ENCODE measurements around the gene HBG2.

HBG2 gene

DNA sequence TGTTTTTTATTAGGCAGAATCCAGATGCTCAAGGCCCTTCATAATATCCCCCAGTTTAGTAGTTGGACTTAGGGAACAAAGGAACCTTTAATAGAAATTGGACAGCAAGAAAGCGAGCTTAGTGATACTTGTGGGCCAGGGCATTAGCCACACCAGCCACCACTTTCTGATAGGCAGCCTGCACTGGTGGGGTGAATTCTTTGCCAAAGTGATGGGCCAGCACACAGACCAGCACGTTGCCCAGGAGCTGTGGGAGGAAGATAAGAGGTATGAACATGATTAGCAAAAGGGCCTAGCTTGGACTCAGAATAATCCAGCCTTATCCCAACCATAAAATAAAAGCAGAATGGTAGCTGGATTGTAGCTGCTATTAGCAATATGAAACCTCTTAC, 29.1 kb downstream of the HBG2 start:
- Histone ChIP-seq H3K27ac (replicated peaks) (no peak overlapping the region), H3K27me3 (ENCODE audit: insufficient read depth, poor library complexity, severe bottlenecking) (peaks cover 3% of the 10 kb centered on the region), H3K4me3 (replicated peaks; ENCODE audit: insufficient read depth, low read length) (no peak overlapping the region)
- no peak for DNase-seq (ENCODE audit: low read depth in 1 of 2, low spot score in 1 of 2)
- TF ChIP-seq, protein P1, sequence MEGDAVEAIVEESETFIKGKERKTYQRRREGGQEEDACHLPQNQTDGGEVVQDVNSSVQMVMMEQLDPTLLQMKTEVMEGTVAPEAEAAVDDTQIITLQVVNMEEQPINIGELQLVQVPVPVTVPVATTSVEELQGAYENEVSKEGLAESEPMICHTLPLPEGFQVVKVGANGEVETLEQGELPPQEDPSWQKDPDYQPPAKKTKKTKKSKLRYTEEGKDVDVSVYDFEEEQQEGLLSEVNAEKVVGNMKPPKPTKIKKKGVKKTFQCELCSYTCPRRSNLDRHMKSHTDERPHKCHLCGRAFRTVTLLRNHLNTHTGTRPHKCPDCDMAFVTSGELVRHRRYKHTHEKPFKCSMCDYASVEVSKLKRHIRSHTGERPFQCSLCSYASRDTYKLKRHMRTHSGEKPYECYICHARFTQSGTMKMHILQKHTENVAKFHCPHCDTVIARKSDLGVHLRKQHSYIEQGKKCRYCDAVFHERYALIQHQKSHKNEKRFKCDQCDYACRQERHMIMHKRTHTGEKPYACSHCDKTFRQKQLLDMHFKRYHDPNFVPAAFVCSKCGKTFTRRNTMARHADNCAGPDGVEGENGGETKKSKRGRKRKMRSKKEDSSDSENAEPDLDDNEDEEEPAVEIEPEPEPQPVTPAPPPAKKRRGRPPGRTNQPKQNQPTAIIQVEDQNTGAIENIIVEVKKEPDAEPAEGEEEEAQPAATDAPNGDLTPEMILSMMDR (IDR thresholded peaks at IDR 0.05; ENCODE audit: insufficient read depth, low read length): no peak
- TF ChIP-seq, protein P2, sequence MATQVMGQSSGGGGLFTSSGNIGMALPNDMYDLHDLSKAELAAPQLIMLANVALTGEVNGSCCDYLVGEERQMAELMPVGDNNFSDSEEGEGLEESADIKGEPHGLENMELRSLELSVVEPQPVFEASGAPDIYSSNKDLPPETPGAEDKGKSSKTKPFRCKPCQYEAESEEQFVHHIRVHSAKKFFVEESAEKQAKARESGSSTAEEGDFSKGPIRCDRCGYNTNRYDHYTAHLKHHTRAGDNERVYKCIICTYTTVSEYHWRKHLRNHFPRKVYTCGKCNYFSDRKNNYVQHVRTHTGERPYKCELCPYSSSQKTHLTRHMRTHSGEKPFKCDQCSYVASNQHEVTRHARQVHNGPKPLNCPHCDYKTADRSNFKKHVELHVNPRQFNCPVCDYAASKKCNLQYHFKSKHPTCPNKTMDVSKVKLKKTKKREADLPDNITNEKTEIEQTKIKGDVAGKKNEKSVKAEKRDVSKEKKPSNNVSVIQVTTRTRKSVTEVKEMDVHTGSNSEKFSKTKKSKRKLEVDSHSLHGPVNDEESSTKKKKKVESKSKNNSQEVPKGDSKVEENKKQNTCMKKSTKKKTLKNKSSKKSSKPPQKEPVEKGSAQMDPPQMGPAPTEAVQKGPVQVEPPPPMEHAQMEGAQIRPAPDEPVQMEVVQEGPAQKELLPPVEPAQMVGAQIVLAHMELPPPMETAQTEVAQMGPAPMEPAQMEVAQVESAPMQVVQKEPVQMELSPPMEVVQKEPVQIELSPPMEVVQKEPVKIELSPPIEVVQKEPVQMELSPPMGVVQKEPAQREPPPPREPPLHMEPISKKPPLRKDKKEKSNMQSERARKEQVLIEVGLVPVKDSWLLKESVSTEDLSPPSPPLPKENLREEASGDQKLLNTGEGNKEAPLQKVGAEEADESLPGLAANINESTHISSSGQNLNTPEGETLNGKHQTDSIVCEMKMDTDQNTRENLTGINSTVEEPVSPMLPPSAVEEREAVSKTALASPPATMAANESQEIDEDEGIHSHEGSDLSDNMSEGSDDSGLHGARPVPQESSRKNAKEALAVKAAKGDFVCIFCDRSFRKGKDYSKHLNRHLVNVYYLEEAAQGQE (IDR thresholded peaks at IDR 0.05; ENCODE audit: insufficient replicate concordance, low read depth): no peak
- TF ChIP-seq POLR2AphosphoS5 (IDR thresholded peaks at IDR 0.05; ENCODE audit: low read depth) (no peak), SPI1 (IDR thresholded peaks at IDR 0.05; ENCODE audit: borderline replicate concordance, low read depth) (no peak), GABPA (IDR thresholded peaks at IDR 0.05; ENCODE audit: low read depth) (no peak)

DNA sequence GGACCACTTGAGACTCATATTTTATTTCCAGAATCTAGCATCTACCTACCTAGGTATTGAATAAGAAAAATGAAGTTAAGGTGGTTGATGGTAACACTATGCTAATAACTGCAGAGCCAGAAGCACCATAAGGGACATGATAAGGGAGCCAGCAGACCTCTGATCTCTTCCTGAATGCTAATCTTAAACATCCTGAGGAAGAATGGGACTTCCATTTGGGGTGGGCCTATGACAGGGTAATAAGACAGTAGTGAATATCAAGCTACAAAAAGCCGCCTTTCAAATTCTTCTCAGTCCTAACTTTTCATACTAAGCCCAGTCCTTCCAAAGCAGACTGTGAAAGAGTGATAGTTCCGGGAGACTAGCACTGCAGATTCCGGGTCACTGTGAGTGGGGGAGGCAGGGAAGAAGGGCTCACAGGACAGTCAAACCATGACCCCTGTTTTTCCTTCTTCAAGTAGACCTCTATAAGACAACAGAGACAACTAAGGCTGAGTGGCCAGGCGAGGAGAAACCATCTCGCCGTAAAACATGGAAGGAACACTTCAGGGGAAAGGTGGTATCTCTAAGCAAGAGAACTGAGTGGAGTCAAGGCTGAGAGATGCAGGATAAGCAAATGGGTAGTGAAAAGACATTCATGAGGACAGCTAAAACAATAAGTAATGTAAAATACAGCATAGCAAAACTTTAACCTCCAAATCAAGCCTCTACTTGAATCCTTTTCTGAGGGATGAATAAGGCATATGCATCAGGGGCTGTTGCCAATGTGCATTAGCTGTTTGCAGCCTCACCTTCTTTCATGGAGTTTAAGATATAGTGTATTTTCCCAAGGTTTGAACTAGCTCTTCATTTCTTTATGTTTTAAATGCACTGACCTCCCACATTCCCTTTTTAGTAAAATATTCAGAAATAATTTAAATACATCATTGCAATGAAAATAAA, 29.8 kb downstream of the HBG2 start:
- no peak for TF ChIP-seq GABPA (IDR thresholded peaks at IDR 0.05; ENCODE audit: low read depth)
- TF ChIP-seq, protein P2 (IDR thresholded peaks at IDR 0.05; ENCODE audit: insufficient replicate concordance, low read depth): no peak
- TF ChIP-seq SPI1 (IDR thresholded peaks at IDR 0.05; ENCODE audit: borderline replicate concordance, low read depth): no peak
- no peak for TF ChIP-seq POLR2AphosphoS5 (IDR thresholded peaks at IDR 0.05; ENCODE audit: low read depth)
- TF ChIP-seq, protein P1 (IDR thresholded peaks at IDR 0.05; ENCODE audit: insufficient read depth, low read length): no peak
- Histone ChIP-seq H3K27ac (replicated peaks) (no peak overlapping the region), H3K4me3 (replicated peaks; ENCODE audit: insufficient read depth, low read length) (no peak overlapping the region), H3K27me3 (ENCODE audit: insufficient read depth, poor library complexity, severe bottlenecking) (peaks cover 3% of the 10 kb centered on the region)
- no peak for DNase-seq (ENCODE audit: low read depth in 1 of 2, low spot score in 1 of 2)

DNA sequence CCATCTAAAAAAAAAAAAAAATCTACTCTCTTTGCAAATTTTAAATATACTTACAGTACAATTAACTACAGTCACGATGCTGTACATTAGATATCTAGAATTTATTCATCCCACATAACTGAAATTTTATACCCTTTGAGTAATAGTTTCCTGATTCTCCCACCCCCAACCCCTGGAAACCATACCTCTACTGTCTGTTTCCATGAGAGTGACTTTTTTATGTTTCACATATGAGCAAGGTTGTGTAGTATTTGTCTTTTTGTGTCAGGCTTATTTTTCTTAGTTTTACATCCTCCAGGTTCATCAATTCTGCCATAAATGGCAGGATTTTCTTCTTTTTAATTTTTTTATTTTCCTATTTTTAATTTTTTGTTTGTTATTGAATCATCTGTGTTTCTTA, 30.9 kb downstream of the HBG2 start:
- Histone ChIP-seq H3K27ac (replicated peaks) (no peak overlapping the region), H3K27me3 (ENCODE audit: insufficient read depth, poor library complexity, severe bottlenecking) (peaks cover 3% of the 10 kb centered on the region), H3K4me3 (replicated peaks; ENCODE audit: insufficient read depth, low read length) (no peak overlapping the region)
- no peak for DNase-seq (ENCODE audit: low read depth in 1 of 2, low spot score in 1 of 2)
- TF ChIP-seq POLR2AphosphoS5 (IDR thresholded peaks at IDR 0.05; ENCODE audit: low read depth) (no peak), SPI1 (IDR thresholded peaks at IDR 0.05; ENCODE audit: borderline replicate concordance, low read depth) (no peak), GABPA (IDR thresholded peaks at IDR 0.05; ENCODE audit: low read depth) (no peak)
- TF ChIP-seq, protein P2 (IDR thresholded peaks at IDR 0.05; ENCODE audit: insufficient replicate concordance, low read depth): no peak
- TF ChIP-seq, protein P1 (IDR thresholded peaks at IDR 0.05; ENCODE audit: insufficient read depth, low read length): no peak
